T follicular helper cell (primary cell): ENCODE measurements around the gene PLP2.
"Not testable (repeated sequence)": the region's sequence is repeated elsewhere in the genome, so short reads cannot be mapped to it uniquely, and the experiment has no call there.

ENCODE experiments used
- DNase-seq: peaks from one replicate; pipeline ENCODE4 v3.0.0-alpha.2; 2020; ENCODE audit warnings: low read depth

Gene PLP2

GRCh38 chrX:49163555-49164419 is 7.9 kb upstream of the PLP2 start:
- peak; percentile 71 for DNase-seq

GRCh38 chrX:49164589-49165360 is 6.9 kb upstream of the PLP2 start:
- no peak for DNase-seq

- DNase-seq, result peak; percentile 64
Observed at GRCh38 chrX:49165901-49166881, 5.5 kb upstream of the PLP2 start.

GRCh38 chrX:49166914-49167739 is 4.6 kb upstream of the PLP2 start:
- DNase-seq, result no peak

GRCh38 chrX:49167740-49168108 is 4.0 kb upstream of the PLP2 start:
- no peak for DNase-seq

GRCh38 chrX:49172280-49172780 is 632 bp downstream of the PLP2 start:
- no peak for DNase-seq

- not testable (repeated sequence) for DNase-seq
Observed at GRCh38 chrX:49173544-49173943, 1.8 kb downstream of the PLP2 start.

GRCh38 chrX:49174723-49175122 is 3.0 kb downstream of the PLP2 start:
- no peak for DNase-seq

GRCh38 chrX:49175435-49176274 is 4.0 kb downstream of the PLP2 start:
- no peak for DNase-seq

- DNase-seq, result no peak
Observed at GRCh38 chrX:49176421-49177326, 5.0 kb downstream of the PLP2 start.

GRCh38 chrX:49177338-49177833 is 5.7 kb downstream of the PLP2 start:
- no peak for DNase-seq

- no peak for DNase-seq
Observed at GRCh38 chrX:49177873-49178480, 6.3 kb downstream of the PLP2 start.

GRCh38 chrX:49178537-49178936 is 6.8 kb downstream of the PLP2 start:
- DNase-seq, result no peak

GRCh38 chrX:49179358-49179757 is 7.7 kb downstream of the PLP2 start:
- DNase-seq, result no peak

- DNase-seq, result no peak
Observed at GRCh38 chrX:49183701-49184281, 12.1 kb downstream of the PLP2 start.

GRCh38 chrX:49184294-49185281 is 12.9 kb downstream of the PLP2 start:
- no peak for DNase-seq
